ENCODE measurements around the gene POPDC3. TPM values are rescaled to one million over a fixed set of nuclear protein-coding genes. Genes with fewer than 3 reads are reported as not detected.
"Not testable (repeated sequence)": the region's sequence is repeated elsewhere in the genome, so short reads cannot be mapped to it uniquely, and the experiment has no call there.

POPDC3 gene
- total RNA-seq, 1 donor from 2014 or later = 10.9 TPM

- no peak overlapping the region for H3K27ac Mint-ChIP-seq (ENCODE audit: unreplicated experiment)
- no peak for TF ChIP-seq CTCF (IDR thresholded peaks at IDR 0.05; ENCODE audit: partially characterized antibody, unreplicated experiment)
- H3K4me3 Mint-ChIP-seq (ENCODE audit: unreplicated experiment) = no peak overlapping the region
- no peaks in the 10 kb centered on the region for H3K9me3 Mint-ChIP-seq (ENCODE audit: unreplicated experiment)
- peaks cover 2% of the 10 kb centered on the region for H3K27me3 Mint-ChIP-seq (ENCODE audit: unreplicated experiment)
- peaks cover 7% of the 10 kb centered on the region for H3K4me1 Mint-ChIP-seq (ENCODE audit: low read depth, unreplicated experiment)
- DNase-seq = no peak
- no peaks in the 10 kb centered on the region for H3K36me3 Mint-ChIP-seq (ENCODE audit: unreplicated experiment)
Observed at GRCh38 chr6:105220186-105220585, 40.4 kb upstream of the POPDC3 start.

- not testable (repeated sequence) for H3K9me3 Mint-ChIP-seq (ENCODE audit: unreplicated experiment); H3K27me3 Mint-ChIP-seq (ENCODE audit: unreplicated experiment); H3K4me3 Mint-ChIP-seq (ENCODE audit: unreplicated experiment); DNase-seq; H3K4me1 Mint-ChIP-seq (ENCODE audit: low read depth, unreplicated experiment); H3K36me3 Mint-ChIP-seq (ENCODE audit: unreplicated experiment); H3K27ac Mint-ChIP-seq (ENCODE audit: unreplicated experiment)
Observed at GRCh38 chr6:105219218-105219617, 39.4 kb upstream of the POPDC3 start.

- H3K4me3 Mint-ChIP-seq (ENCODE audit: unreplicated experiment) = no peak overlapping the region
- no peaks in the 10 kb centered on the region for H3K27me3 Mint-ChIP-seq (ENCODE audit: unreplicated experiment)
- peak overlapping the region; percentile 72 for H3K27ac Mint-ChIP-seq (ENCODE audit: unreplicated experiment)
- no peaks in the 10 kb centered on the region for H3K36me3 Mint-ChIP-seq (ENCODE audit: unreplicated experiment)
- no peak for DNase-seq
- no peaks in the 10 kb centered on the region for H3K9me3 Mint-ChIP-seq (ENCODE audit: unreplicated experiment)
- peaks cover 8% of the 10 kb centered on the region for H3K4me1 Mint-ChIP-seq (ENCODE audit: low read depth, unreplicated experiment)
- TF ChIP-seq CTCF (IDR thresholded peaks at IDR 0.05; ENCODE audit: partially characterized antibody, unreplicated experiment) = no peak
Observed at GRCh38 chr6:105215506-105215905, 35.7 kb upstream of the POPDC3 start.

GRCh38 chr6:105214668-105215067 is 34.9 kb upstream of the POPDC3 start:
- no peak overlapping the region for H3K27ac Mint-ChIP-seq (ENCODE audit: unreplicated experiment)
- no peak overlapping the region for H3K4me3 Mint-ChIP-seq (ENCODE audit: unreplicated experiment)
- no peaks in the 10 kb centered on the region for H3K36me3 Mint-ChIP-seq (ENCODE audit: unreplicated experiment)
- no peaks in the 10 kb centered on the region for H3K9me3 Mint-ChIP-seq (ENCODE audit: unreplicated experiment)
- no peak for TF ChIP-seq CTCF (IDR thresholded peaks at IDR 0.05; ENCODE audit: partially characterized antibody, unreplicated experiment)
- H3K27me3 Mint-ChIP-seq (ENCODE audit: unreplicated experiment) = no peaks in the 10 kb centered on the region
- no peak for DNase-seq
- H3K4me1 Mint-ChIP-seq (ENCODE audit: low read depth, unreplicated experiment) = peaks cover 8% of the 10 kb centered on the region

- no peak for TF ChIP-seq CTCF (IDR thresholded peaks at IDR 0.05; ENCODE audit: partially characterized antibody, unreplicated experiment)
- no peak for DNase-seq
- Mint-ChIP-seq H3K9me3 (ENCODE audit: unreplicated experiment) (no peaks in the 10 kb centered on the region), H3K4me3 (ENCODE audit: unreplicated experiment) (no peak overlapping the region), H3K4me1 (ENCODE audit: low read depth, unreplicated experiment) (peaks cover 8% of the 10 kb centered on the region), H3K27me3 (ENCODE audit: unreplicated experiment) (no peaks in the 10 kb centered on the region), H3K36me3 (ENCODE audit: unreplicated experiment) (no peaks in the 10 kb centered on the region), H3K27ac (ENCODE audit: unreplicated experiment) (no peak overlapping the region)
Observed at GRCh38 chr6:105213272-105213671, 33.5 kb upstream of the POPDC3 start.

- H3K4me1 Mint-ChIP-seq (ENCODE audit: low read depth, unreplicated experiment) = peaks cover 8% of the 10 kb centered on the region
- TF ChIP-seq CTCF (IDR thresholded peaks at IDR 0.05; ENCODE audit: partially characterized antibody, unreplicated experiment) = no peak
- no peak overlapping the region for H3K27ac Mint-ChIP-seq (ENCODE audit: unreplicated experiment)
- no peak overlapping the region for H3K4me3 Mint-ChIP-seq (ENCODE audit: unreplicated experiment)
- no peaks in the 10 kb centered on the region for H3K9me3 Mint-ChIP-seq (ENCODE audit: unreplicated experiment)
- H3K27me3 Mint-ChIP-seq (ENCODE audit: unreplicated experiment) = no peaks in the 10 kb centered on the region
- no peak for DNase-seq
- H3K36me3 Mint-ChIP-seq (ENCODE audit: unreplicated experiment) = no peaks in the 10 kb centered on the region
Observed at GRCh38 chr6:105212587-105212986, 32.8 kb upstream of the POPDC3 start.

Measured in glutamatergic neuron (in vitro differentiated cells).